HL-60 (cell line): Measurements from ENCODE around the gene RNF220.

Experiments used
- CTCF ChIP-seq: IDR thresholded peaks from one replicate; pipeline ENCODE4 v1.5.1; 2011; ENCODE audit warnings: low read length, control low read depth, inconsistent platforms; ENCODE audit not compliant: insufficient read depth
- GABPA ChIP-seq: IDR thresholded peaks from 2 replicates; pipeline ENCODE4 v1.6.1; 2012; ENCODE audit warnings: low read depth
- POLR2AphosphoS5 ChIP-seq: IDR thresholded peaks from 2 replicates; pipeline ENCODE4 v1.6.1; 2012; ENCODE audit warnings: low read depth

- no peak for TF ChIP-seq GABPA
- no peak for TF ChIP-seq CTCF
- no peak for TF ChIP-seq POLR2AphosphoS5
Measured at GRCh38 chr1:44675186-44675585, 270.1 kb downstream of the RNF220 start.
